ENCODE measurements around the gene FANCC.

DNA sequence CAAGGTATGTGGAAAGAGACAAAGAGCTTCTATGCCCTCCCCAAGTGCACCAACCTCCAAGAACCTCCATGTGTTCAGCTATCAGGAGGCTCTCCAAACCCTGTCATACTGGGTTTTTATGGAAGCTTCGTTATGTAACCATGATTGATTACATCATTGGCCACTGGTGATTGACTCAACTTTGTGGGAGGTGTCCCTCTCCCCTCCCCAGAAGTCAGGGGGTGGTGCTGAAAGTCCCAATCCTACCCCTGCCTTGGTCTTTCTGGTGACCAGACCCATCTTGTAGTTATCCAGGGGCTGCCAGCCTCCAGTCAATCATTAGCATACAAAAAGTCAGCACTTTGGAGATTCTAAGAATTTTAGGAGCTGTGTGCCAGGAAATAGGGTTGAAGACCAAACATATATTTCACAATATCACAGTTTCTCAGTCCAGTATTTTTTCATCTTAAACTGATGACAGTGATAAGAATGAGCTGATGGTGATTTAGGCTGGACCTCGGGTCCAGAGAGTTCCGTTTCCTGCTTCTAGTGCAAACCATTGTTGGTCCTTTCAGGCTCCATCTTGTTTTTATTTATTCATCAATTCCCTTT lies 27.3 kb upstream of the FANCC start:
- TF ChIP-seq, protein P1, sequence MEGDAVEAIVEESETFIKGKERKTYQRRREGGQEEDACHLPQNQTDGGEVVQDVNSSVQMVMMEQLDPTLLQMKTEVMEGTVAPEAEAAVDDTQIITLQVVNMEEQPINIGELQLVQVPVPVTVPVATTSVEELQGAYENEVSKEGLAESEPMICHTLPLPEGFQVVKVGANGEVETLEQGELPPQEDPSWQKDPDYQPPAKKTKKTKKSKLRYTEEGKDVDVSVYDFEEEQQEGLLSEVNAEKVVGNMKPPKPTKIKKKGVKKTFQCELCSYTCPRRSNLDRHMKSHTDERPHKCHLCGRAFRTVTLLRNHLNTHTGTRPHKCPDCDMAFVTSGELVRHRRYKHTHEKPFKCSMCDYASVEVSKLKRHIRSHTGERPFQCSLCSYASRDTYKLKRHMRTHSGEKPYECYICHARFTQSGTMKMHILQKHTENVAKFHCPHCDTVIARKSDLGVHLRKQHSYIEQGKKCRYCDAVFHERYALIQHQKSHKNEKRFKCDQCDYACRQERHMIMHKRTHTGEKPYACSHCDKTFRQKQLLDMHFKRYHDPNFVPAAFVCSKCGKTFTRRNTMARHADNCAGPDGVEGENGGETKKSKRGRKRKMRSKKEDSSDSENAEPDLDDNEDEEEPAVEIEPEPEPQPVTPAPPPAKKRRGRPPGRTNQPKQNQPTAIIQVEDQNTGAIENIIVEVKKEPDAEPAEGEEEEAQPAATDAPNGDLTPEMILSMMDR (IDR thresholded peaks at IDR 0.05; ENCODE audit: borderline replicate concordance, extremely low read depth, low read length, poor library complexity, severe bottlenecking), result no peak
- TF ChIP-seq EZH2 (IDR thresholded peaks at IDR 0.05; ENCODE audit: borderline replicate concordance, low read depth, low read length, severe bottlenecking), result no peak

Data from DND-41 (cell line).